Frontal cortex (tissue), 4 donors: Measurements from ENCODE around the gene DPH6. TPM values are rescaled to one million over a fixed set of nuclear protein-coding genes. Genes with fewer than 3 reads are reported as not detected.

ENCODE experiments used
- DNase-seq, 2 donors: peaks; one replicate each; pipeline ENCODE4 v3.0.0; 2012; ENCODE audit warnings: low spot score in 2 of 2
- FAIRE-seq: peaks from 2 replicates; lab custom pipeline; 2012; peaks lifted over from hg19 to GRCh38; lab: Jason Lieb, UNC
- total RNA-seq: library from RNA; depleted of rRNA; stranded (reverse); fragments of >200 nt; gene quantifications from one replicate; pipeline ENCODE4 v1.2.3, GENCODE V29; 2014
- donor health status: control.
- donor health status: control.
- donor health status: control.

DPH6 gene
- total RNA-seq, 1 donor from 2014 or later, result 9.0 TPM

GRCh38 chr15:35491999-35492398 lies 54.0 kb downstream of the DPH6 start:
- FAIRE-seq (no peak), DNase-seq (no peak)

DNA sequence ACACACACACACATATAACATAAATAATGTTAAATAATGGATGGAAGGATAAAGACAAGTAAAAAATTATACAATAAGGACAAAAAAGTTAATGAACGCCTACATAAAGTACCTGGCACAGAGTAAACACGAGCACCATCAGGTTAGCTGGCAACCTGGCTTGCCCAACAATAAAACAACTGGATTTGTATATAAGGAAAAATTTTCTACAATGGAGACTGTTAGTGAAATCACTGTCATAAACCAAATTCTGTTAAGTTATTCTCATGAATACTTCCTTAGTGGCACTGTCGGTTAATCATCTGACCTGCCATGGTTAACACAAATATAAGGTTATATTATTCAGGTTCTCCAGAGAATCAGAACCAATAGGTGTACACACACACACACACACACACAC lies 54.8 kb downstream of the DPH6 start:
- DNase-seq (no peak), FAIRE-seq (no peak)

- DNase-seq, result no peak
- no peak for FAIRE-seq
These were observed 55.5 kb downstream of the DPH6 start for GRCh38 chr15:35490511-35490910.

DNA sequence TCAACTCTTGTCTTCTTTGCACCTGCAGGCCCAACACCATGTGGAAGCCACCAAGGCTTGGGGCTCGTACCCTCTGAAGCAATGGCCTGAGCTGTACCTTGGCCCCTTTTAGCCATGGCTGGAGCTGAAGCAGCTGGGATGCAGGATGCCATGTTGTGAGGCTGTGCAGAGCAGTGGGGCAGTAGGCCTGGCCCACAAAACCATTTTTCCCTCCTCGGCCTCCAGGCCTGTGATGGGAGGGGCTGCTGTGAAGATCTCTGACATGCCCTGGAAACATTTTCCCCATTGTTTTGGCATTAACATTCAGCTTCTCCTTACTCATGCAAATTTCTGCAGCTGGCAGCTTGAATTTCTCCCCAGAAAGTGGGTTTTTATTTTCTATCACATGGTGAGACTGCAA lies 58.5 kb downstream of the DPH6 start:
- FAIRE-seq (no peak), DNase-seq (no peak)

DNA sequence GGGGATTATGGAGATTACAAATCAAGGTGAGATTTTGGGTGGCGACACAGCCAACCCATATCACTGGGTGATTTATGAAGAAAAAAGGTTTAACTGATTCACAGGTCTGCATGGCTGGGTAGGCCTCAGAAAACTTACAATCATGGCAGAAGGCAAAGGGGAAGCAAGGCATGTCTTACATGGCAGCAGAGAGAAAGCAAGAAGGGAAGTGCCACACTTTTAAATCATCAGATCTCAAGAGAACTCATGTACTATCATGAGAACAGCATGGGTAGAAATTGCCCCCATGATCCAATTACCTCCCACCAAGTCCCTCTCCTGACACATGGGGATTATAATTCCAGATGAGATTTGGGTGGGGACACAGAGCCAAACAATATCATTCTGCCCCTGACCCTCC lies 59.7 kb downstream of the DPH6 start:
- DNase-seq, result no peak
- no peak for FAIRE-seq

GRCh38 chr15:35485411-35485810 lies 60.6 kb downstream of the DPH6 start:
- no peak for FAIRE-seq
- DNase-seq, result no peak

GRCh38 chr15:35484231-35484945 lies 61.6 kb downstream of the DPH6 start:
- FAIRE-seq (no peak), DNase-seq (no peak)

DNA sequence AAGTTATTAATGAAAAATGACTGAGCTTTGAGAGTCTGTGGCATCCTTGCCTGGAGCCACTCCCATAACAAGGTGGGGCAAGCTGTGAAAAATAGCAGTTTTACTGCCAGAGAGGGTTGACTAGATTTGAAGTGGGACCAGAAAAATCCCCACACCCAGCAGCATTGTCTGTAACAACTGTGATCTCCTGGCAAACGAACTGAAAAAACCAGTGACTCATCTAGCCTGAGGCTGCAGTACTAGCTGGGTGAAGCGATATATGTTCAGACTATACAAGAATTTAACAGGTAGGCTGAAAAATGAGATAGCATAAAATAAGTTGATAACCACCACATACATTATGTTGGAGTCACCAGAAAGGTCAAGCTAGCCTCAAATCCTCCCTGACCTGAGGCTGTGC lies 64.0 kb downstream of the DPH6 start:
- no peak for DNase-seq
- no peak for FAIRE-seq

DNA sequence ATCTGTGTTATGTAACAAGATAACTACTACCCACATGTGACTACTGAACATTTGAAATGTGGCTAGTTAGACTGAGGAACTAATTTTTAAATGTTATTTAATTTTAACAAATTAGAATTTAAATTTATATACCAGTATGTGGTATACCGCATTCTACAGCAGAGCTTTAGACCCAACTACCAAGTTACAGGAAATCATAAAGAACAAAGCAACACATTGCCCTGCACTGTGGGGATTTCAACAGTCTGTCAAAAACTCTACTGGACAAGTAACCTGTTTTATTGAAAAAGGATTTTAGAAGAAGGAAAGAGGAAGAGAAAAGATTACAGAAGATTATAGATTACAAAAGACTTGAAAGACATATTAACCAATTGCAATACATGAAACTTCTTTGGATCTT lies 64.9 kb downstream of the DPH6 start:
- DNase-seq (no peak), FAIRE-seq (no peak)

GRCh38 chr15:35479423-35479822 lies 66.5 kb downstream of the DPH6 start:
- DNase-seq, result no peak

GRCh38 chr15:35477312-35478262 lies 68.4 kb downstream of the DPH6 start:
- FAIRE-seq (no peak), DNase-seq (no peak)

More at GRCh38 chr15:35479423-35479822, 66.5 kb downstream of the DPH6 start:
- no peak for FAIRE-seq

DNA sequence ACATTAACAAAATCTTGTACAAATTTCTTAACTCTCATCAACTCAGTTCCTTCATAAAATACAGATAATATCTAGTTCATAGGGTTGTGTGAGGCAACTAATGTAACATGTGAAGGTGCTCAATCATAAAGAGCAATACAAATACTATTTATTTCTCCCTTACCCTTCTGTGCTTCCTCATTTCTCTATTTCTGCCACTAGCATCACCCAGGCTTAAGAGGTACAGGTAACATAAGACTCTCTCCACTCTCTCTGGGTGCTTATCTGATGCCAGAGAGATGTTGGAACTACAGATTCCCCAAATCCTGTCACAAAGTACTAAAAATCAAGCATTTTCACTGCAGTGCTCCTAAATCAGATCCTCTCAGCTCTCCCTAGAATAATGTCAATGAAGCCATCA lies 74.9 kb downstream of the DPH6 start:
- no peak for DNase-seq
- FAIRE-seq, result no peak

- DNase-seq, result no peak
- FAIRE-seq, result no peak
These were observed 75.5 kb downstream of the DPH6 start for GRCh38 chr15:35470441-35470840.

DNA sequence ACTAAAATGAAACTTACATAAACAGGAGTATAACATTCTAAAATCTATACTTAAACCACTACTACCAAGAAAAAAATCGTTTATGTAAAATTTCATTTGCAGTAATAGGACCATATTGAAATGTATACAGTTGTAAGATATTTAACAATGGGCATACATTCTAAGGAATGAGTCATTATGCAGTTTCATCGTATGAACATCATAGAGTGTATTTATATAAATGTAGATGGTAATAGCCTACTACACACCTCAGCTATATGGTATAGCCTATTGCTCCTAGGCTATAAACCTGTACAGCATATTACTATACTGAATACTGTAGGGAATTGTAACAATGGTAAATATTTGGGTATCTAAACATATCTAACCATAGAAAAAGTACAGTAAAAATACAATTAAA lies 79.5 kb downstream of the DPH6 start:
- DNase-seq, result no peak
- no peak for FAIRE-seq

DNA sequence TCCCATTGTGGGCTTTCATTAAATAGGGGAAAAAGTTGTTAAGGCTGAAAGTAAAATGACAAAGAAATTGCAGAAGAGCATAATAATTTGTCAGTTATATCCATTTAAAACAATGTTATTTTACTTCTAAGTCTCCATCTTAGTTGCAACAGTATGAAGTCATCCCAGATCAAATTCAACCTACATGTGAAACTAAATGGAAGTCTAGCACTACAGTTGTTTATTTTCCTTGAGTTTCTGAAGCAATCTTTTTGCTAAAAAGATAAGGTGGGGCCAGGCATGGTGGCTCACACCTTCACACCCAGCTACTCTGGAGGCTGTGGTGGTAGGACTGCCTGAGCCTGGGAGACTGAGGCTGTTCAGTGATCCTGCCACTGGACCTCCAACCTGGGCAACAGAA lies 80.2 kb downstream of the DPH6 start:
- no peak for FAIRE-seq

DNA sequence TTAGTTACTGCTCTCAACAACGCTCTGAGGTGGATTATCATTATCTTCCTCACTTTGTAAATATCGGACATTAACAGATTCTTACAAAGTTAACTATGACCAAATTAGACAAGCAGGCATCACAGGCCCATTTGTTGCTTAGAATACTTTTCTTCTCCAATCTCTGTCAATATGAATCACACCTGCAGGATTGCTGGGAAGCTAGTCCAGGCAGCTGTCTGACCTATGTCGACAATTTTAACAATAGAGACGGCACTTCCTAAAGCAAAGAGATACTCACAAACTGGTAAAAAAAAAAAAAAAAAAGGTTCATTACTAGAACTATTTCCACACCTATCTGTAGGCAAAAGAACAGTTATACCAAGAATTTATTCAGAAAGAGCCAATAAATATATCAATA lies 85.3 kb downstream of the DPH6 start:
- no peak for FAIRE-seq
- no peak for DNase-seq

More for the DNA sequence above, 80.2 kb downstream of the DPH6 start:
- no peak for DNase-seq

GRCh38 chr15:35458176-35458856 lies 87.6 kb downstream of the DPH6 start:
- no peak for FAIRE-seq
- DNase-seq, result no peak

GRCh38 chr15:35455201-35455600 lies 90.8 kb downstream of the DPH6 start:
- DNase-seq (no peak), FAIRE-seq (no peak)

GRCh38 chr15:35450492-35450891 lies 95.5 kb downstream of the DPH6 start:
- DNase-seq, result no peak
- no peak for FAIRE-seq

- DNase-seq, result no peak
- no peak for FAIRE-seq
These were observed 97.7 kb downstream of the DPH6 start for GRCh38 chr15:35448294-35448693.

DNA sequence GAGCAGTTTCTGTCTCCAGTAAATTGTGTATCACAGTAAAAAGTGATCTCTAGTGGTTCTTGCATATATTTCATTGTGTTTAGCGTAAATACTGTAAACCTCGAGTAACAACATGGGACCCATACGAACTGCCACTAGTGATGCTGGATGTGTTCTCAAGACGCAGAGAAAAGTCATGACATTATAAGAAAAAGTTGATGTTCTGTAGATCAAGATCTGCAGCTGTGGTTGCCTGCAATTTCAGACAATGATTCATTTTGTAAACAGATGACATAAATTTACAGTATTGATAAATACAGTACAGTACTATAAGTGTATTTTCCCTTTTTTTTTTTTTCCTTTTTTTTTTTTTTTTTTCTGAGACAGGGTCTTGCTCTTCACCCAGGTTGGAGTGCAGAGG lies 100.1 kb downstream of the DPH6 start:
- DNase-seq (no peak), FAIRE-seq (no peak)
